Endothelial cell of umbilical vein (primary cell): Measurements from ENCODE around the gene NEU2.

ENCODE experiments used
- EZH2 ChIP-seq: IDR thresholded peaks from 2 replicates; pipeline ENCODE4 v1.6.1; 2012; ENCODE audit warnings: borderline replicate concordance, low read depth, mild to moderate bottlenecking, moderate library complexity, low read length, inconsistent platforms; ENCODE audit not compliant: severe bottlenecking
- FOS ChIP-seq: IDR thresholded peaks from 2 replicates; pipeline ENCODE4 v1.6.1; 2011; ENCODE audit warnings: mild to moderate bottlenecking, low read length, moderate library complexity, borderline replicate concordance; ENCODE audit not compliant: insufficient read depth
- GATA2 ChIP-seq: IDR thresholded peaks from 2 replicates; pipeline ENCODE4 v1.7.0; 2011; ENCODE audit warnings: low read depth, mild to moderate bottlenecking, moderate library complexity, mixed read lengths, low read length; ENCODE audit not compliant: insufficient read length, insufficient read depth
- JUN ChIP-seq: IDR thresholded peaks from 2 replicates; pipeline ENCODE4 v1.6.1; 2011; ENCODE audit warnings: borderline replicate concordance, low read depth; ENCODE audit not compliant: insufficient read length, insufficient read depth
- MAX ChIP-seq: IDR thresholded peaks from 2 replicates; pipeline ENCODE4 v1.6.1; 2011; ENCODE audit not compliant: insufficient read depth, insufficient read length
- MYC ChIP-seq: IDR thresholded peaks from one replicate; pipeline ENCODE4 v1.6.1; 2011; ENCODE audit warnings: mild to moderate bottlenecking, low read depth, low read length
- POLR2A ChIP-seq: IDR thresholded peaks from 2 replicates; pipeline ENCODE4 v1.6.1; 2012; ENCODE audit warnings: low read depth, mild to moderate bottlenecking, control low read depth, low read length
- POLR2AphosphoS5 ChIP-seq: IDR thresholded peaks from 2 replicates; pipeline ENCODE4 v1.6.1; 2012; ENCODE audit warnings: low read depth, mild to moderate bottlenecking, control low read depth, low read length, moderate library complexity; ENCODE audit not compliant: insufficient read depth
- TF ChIP-seq, protein P1 (sequence below), 2 donors: IDR thresholded peaks; 1 replicate in 1 of 2; 2 replicates in 1 of 2; pipeline ENCODE4 v1.5.1; 2011; ENCODE audit warnings: low read length in 2 of 2, mild to moderate bottlenecking in 2 of 2, moderate library complexity in 2 of 2, control low read depth in 1 of 2, inconsistent platforms in 1 of 2, low read depth in 1 of 2; ENCODE audit not compliant: insufficient read depth in 1 of 2; ENCODE audit errors: extremely low read depth in 1 of 2

DNA sequence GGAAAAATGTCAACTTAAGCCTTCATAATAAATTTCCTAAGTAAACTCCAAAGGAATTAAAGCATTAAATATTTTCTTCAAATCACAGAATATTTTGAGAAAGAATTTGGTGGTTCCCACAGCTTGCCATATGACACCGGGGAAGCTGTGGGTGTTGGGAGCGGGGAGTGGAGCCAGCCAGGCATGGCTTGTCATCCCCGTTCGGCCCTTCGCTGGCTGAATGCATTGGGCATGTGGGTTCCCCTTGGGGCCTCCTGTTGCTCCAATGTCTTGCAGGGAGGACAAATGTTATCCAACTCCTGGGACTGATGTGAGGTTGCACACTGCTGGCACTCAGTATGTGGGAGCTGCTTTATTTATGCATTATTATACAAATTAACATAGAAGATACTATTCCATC is 38.0 kb upstream of the NEU2 start:
- TF ChIP-seq, protein P1, sequence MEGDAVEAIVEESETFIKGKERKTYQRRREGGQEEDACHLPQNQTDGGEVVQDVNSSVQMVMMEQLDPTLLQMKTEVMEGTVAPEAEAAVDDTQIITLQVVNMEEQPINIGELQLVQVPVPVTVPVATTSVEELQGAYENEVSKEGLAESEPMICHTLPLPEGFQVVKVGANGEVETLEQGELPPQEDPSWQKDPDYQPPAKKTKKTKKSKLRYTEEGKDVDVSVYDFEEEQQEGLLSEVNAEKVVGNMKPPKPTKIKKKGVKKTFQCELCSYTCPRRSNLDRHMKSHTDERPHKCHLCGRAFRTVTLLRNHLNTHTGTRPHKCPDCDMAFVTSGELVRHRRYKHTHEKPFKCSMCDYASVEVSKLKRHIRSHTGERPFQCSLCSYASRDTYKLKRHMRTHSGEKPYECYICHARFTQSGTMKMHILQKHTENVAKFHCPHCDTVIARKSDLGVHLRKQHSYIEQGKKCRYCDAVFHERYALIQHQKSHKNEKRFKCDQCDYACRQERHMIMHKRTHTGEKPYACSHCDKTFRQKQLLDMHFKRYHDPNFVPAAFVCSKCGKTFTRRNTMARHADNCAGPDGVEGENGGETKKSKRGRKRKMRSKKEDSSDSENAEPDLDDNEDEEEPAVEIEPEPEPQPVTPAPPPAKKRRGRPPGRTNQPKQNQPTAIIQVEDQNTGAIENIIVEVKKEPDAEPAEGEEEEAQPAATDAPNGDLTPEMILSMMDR (IDR thresholded peaks at IDR 0.05; ENCODE audit: extremely low read depth in 1 of 2, insufficient read depth in 1 of 2, low read depth in 1 of 2, low read length in 2 of 2): no peak
- TF ChIP-seq POLR2A: no peak
- no peak for TF ChIP-seq FOS
- TF ChIP-seq EZH2: no peak
- TF ChIP-seq POLR2AphosphoS5: no peak
- TF ChIP-seq MAX: no peak
- TF ChIP-seq JUN: no peak
- no peak for TF ChIP-seq GATA2
- TF ChIP-seq MYC: no peak
